ENCODE results near the gene FBXO30. TPM values are rescaled to one million over a fixed set of nuclear protein-coding genes. Genes with fewer than 3 reads are reported as not detected.

Gene FBXO30
- total RNA-seq, 3 donors from 2014 or later = 6.3 to 34.7 (median 7.1) TPM

DNA sequence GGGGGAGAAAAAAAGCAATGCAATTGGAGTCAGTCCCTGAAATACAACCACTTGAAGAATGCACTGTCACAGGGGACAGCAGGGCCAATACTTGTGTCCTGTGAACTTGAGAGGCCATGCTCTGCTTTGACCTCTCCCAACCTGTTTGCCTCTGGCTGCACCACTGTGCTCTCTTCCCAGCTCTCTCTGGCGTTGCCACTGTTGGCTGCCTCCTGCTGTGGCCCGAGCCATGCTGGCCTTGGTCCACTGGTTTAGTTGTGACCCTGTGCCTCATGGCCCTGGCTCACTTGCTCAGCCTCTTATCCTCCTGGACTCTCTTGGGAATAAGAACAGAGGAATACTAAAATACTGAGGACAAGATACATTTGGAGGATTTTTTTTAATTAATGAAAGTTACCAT lies 14.5 kb upstream of the FBXO30 start:
- Histone ChIP-seq H3K4me1 (ENCODE audit: low read depth) (no peaks in the 10 kb centered on the region), H3K9me3 (no peaks in the 10 kb centered on the region), H3K4me3 (no peak overlapping the region), H3K36me3 (ENCODE audit: low read depth) (no peaks in the 10 kb centered on the region)
- TF ChIP-seq, protein P1, sequence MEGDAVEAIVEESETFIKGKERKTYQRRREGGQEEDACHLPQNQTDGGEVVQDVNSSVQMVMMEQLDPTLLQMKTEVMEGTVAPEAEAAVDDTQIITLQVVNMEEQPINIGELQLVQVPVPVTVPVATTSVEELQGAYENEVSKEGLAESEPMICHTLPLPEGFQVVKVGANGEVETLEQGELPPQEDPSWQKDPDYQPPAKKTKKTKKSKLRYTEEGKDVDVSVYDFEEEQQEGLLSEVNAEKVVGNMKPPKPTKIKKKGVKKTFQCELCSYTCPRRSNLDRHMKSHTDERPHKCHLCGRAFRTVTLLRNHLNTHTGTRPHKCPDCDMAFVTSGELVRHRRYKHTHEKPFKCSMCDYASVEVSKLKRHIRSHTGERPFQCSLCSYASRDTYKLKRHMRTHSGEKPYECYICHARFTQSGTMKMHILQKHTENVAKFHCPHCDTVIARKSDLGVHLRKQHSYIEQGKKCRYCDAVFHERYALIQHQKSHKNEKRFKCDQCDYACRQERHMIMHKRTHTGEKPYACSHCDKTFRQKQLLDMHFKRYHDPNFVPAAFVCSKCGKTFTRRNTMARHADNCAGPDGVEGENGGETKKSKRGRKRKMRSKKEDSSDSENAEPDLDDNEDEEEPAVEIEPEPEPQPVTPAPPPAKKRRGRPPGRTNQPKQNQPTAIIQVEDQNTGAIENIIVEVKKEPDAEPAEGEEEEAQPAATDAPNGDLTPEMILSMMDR (IDR thresholded peaks at IDR 0.05) = no peak
- ATAC-seq (no peak), DNase-seq (no peak)
- intact Hi-C loops (cut with DNase I, micrococcal nuclease) = no loop called here

DNA sequence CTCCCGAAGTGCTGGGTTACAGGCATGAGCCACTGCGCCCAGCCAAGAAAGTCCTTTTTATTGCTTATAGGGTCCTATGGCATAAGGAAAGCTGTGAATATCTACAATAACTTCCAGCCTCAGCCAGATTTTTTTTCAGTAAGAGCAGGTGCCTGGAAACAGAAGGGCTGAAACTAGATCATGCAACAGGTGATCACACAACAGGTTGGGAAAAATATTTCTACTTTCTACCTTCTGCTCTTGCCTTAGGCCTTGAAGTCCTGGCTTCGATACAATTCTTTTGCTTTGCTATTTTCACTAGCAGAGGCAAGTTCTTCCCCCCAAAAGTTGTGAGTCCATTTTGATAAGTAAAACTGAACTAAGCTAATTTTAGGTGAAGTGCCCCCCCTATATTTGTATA lies 9.7 kb upstream of the FBXO30 start:
- H3K4me3 ChIP-seq = no peak overlapping the region
- H3K4me1 ChIP-seq (ENCODE audit: low read depth) = no peaks in the 10 kb centered on the region
- no peak for DNase-seq
- H3K9me3 ChIP-seq = no peaks in the 10 kb centered on the region
- intact Hi-C loops (cut with DNase I, micrococcal nuclease) = no loop called here
- no peak for ATAC-seq
- no peaks in the 10 kb centered on the region for H3K36me3 ChIP-seq (ENCODE audit: low read depth)
- TF ChIP-seq, protein P1 (IDR thresholded peaks at IDR 0.05) = no peak

DNA sequence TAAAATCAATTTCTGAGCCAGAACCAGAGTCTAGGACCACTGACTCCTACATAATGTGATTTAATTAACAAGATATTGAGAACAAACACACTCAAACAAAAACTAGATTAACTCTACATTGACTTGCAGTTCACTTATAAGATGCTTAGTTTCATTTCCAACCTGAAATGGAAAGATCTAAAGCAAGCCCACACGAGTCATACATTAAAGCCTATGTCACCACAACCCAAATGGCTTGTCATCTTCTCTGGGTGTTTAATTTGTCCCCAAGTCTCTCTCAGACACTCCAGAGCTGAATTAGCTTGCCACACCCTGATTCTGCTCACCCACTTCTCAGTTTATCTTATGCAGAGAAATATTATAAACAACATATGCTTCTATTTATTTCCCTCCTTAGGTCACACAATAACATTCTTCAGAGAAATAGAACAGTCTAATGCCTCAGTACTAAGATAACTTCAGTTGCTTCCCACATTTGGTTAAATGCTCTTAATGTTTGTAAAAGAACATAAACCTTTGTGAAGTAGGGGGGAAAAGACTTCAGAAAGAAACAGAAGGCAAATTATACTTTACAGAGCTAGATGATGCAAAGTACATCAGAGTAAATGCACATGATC lies 8.8 kb upstream of the FBXO30 start:
- ATAC-seq (no peak), DNase-seq (no peak)
- no peak overlapping the region for H3K4me3 ChIP-seq
- no peaks in the 10 kb centered on the region for H3K4me1 ChIP-seq (ENCODE audit: low read depth)
- intact Hi-C loops (cut with DNase I, micrococcal nuclease) = no loop called here
- TF ChIP-seq, protein P1 (IDR thresholded peaks at IDR 0.05) = no peak
- H3K36me3 ChIP-seq (ENCODE audit: low read depth) = no peaks in the 10 kb centered on the region
- no peaks in the 10 kb centered on the region for H3K9me3 ChIP-seq

DNA sequence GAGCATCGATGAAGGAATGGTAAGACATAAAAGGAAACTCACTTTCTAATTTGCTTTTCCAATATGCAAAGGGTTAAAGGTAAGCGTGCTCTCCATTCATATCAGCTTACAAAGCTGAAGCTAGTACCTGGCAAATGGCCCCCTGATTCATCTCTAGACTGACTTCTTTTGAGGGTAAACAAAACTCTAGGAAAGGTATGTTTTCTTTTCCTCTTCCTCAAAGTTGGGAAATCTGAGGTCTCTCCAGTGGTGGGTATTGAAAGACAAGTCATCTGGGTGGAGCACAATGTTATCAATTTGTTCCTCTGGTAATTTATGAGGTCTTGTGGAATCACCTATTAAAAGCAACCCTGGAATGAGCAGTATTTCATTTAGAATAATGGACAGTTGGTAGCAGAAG lies 7.9 kb upstream of the FBXO30 start:
- no peaks in the 10 kb centered on the region for H3K4me1 ChIP-seq (ENCODE audit: low read depth)
- no peaks in the 10 kb centered on the region for H3K36me3 ChIP-seq (ENCODE audit: low read depth)
- intact Hi-C loops (cut with DNase I, micrococcal nuclease) = no loop called here
- no peak overlapping the region for H3K4me3 ChIP-seq
- TF ChIP-seq, protein P1 (IDR thresholded peaks at IDR 0.05) = no peak
- H3K9me3 ChIP-seq = no peaks in the 10 kb centered on the region
- ATAC-seq (no peak), DNase-seq (no peak)

DNA sequence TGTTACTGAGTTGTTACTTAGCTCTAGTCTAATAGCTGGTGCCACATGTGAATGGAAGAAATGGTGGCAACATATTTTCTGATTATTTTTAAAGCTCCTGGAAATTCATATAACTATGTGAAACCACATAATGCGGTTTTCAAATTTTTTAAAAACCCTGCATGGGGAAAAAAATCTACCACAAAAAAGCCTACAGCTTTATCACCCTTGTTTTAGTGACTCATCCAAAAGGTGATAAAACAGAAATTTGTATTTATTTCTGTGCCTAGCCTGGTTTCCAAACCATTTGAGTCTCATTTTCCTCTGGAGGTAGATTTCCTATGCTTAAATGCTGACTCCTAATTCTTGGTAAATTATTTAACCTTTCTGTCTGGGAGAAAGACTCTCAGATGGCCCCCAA lies 5.4 kb upstream of the FBXO30 start:
- DNase-seq (no peak), ATAC-seq (no peak)
- Histone ChIP-seq H3K36me3 (ENCODE audit: low read depth) (no peaks in the 10 kb centered on the region), H3K4me1 (ENCODE audit: low read depth) (no peaks in the 10 kb centered on the region), H3K4me3 (no peak overlapping the region), H3K9me3 (no peaks in the 10 kb centered on the region)
- intact Hi-C loops (cut with DNase I, micrococcal nuclease) = loop anchor here in 1 of 2 donors (10.0 kb wide), 1 partner anchor 85 kb away; the partner anchor contains the start of gene EPM2A
- TF ChIP-seq, protein P1 (IDR thresholded peaks at IDR 0.05) = no peak

DNA sequence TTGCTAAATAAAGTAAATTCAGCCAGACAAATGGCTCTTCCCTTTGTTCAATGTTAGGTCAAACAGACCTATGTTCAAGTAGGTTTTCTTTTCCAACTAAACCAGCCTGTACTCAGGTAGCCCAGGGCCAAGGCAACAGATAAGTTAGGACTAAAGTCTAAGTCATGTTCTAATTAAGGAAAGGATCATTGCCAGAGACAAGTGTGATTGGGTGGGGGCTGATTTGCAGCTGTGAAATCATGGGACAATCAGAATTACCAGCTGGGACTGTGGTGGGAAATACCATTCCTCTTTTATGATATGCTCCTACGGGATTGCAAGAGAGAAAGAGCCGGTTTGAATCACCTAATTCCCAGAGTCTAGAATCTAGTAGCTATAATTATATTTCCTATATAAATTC lies 4.2 kb upstream of the FBXO30 start:
- intact Hi-C loops (cut with DNase I, micrococcal nuclease) = loop anchor here in 1 of 2 donors (10.0 kb wide), 1 partner anchor 84 kb away; the partner anchor contains the start of gene EPM2A
- Histone ChIP-seq H3K4me3 (no peak overlapping the region), H3K36me3 (ENCODE audit: low read depth) (no peaks in the 10 kb centered on the region), H3K4me1 (ENCODE audit: low read depth) (no peaks in the 10 kb centered on the region), H3K9me3 (no peaks in the 10 kb centered on the region)
- no peak for DNase-seq
- TF ChIP-seq, protein P1 (IDR thresholded peaks at IDR 0.05) = no peak
- ATAC-seq = no peak

All from mucosa of descending colon (tissue), 3 donors.